Stimulated activated CD4-positive, alpha-beta T cell treated with anti-CD3 and anti-CD28 coated beads, TNF-alpha, amount 100 ng/mL, for 4 hours (primary cell): ENCODE results near the gene ENOX2.
"Not testable (repeated sequence)": the region's sequence is repeated elsewhere in the genome, so short reads cannot be mapped to it uniquely, and the experiment has no call there.

Experiments used
- DNase-seq, 3 experiments: peaks; one replicate each; pipeline ENCODE4 v3.0.0-alpha.2; 2020; ENCODE audit warnings: low read depth in 3 of 3

Gene ENOX2

DNA sequence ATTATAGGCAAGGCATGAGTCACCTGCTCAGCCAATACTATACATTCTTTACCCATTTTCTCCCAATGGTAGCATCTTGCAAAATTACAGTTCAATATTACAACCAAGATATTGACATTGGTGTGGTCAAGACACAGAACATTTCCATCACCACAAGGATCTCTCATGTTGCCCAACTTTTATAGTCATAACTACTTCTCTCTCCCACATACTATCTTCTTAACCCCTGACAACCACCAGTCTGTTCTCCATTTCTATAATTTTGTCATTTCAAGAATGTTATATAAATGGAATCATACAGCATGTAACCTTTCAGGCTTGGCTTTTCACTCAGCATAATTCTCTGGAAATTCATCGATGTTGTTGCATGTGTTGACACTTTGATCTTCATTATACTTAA is 144.9 kb downstream of the ENOX2 start:
- no peak for DNase-seq

DNA sequence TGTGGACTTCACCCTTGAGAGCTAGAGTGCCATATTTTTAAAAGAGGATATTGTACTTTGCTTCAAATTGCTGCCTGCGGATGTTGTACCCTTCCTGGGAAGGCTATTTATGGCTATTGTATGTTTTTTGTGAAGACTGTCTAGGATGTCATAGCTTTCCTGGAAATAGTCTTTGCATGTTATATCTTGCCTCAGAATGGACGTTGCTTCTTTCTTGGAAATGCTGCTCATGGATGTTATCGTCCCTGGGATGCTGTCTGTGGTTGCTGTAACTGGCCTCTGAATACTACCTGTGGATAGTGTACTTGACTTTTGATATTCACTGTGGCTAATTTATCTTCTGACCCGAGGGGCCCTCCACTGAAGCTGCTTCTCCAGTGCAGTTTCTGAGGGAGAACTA is 146.8 kb downstream of the ENOX2 start:
- no peak for DNase-seq

DNA sequence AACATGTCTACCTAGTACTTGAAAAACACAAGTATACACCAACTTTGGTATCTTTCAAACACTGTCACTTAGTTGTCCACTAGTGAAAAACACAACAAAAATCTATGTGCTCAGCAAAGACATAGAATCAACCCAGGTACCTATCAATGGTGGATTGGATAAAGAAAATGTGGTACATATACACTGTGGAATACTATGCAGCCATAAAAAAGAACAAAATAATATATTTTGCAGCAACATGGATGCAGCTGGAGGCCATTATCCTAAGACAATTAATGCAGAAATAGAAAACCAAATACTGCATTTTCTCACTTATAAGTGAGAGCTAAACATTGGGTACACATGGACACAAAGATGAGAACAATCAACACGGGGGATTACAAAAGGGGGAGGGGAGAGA is 148.7 kb downstream of the ENOX2 start:
- no peak for DNase-seq

GRCh38 chrX:130746709-130747342 is 156.2 kb downstream of the ENOX2 start:
- DNase-seq: no peak

DNA sequence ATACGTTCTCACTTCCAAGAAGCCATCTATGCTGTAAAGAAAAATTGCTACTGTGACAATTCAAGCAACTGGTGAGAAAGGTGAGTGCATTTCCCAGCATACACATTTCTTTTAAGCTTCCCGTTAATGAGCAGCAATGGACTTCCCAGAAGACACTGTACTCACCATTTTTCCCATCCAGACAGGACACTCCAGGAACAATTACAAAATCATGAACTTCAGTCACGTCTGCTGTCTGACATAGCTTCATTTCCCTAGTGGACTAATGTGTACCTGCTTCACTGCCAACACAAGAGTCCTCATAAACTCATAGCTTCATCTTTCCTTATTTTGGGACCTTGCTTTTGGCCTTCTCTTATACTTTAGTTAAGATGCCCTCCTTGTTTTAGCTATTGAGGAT is 156.9 kb downstream of the ENOX2 start:
- DNase-seq: no peak

GRCh38 chrX:130741584-130741983 is 161.4 kb downstream of the ENOX2 start:
- DNase-seq: no peak

- DNase-seq: no peak
These were observed 161.9 kb downstream of the ENOX2 start for GRCh38 chrX:130741151-130741550.

GRCh38 chrX:130738638-130739195 is 164.3 kb downstream of the ENOX2 start:
- no peak for DNase-seq

- no peak for DNase-seq
These were observed 168.3 kb downstream of the ENOX2 start for GRCh38 chrX:130734713-130735112.

- DNase-seq: no peak
These were observed 174.8 kb downstream of the ENOX2 start for GRCh38 chrX:130728208-130728607.

GRCh38 chrX:130726661-130727060 is 176.3 kb downstream of the ENOX2 start:
- no peak for DNase-seq

- no peak for DNase-seq
These were observed 177.5 kb downstream of the ENOX2 start for GRCh38 chrX:130725519-130725918.

DNA sequence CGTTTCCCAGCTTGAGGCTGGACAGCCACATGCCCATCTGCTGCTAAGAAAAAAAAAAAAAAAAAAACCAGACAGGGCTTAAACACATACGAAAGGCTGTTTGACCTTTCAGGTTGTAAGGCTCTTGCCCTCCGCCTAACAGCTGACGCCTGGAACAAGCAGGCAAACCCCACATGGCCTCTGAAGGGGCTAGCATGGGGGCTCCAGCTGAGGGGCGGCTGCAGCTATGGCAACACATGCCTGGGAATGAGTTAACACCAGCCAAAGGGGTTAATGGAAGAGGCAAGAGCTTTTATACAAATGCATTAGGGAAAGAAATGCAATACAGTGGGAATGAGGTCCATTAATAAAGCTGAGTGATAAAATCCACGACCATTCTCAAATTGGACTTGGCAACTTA is 183.6 kb downstream of the ENOX2 start:
- no peak for DNase-seq

- DNase-seq: no peak
These were observed 184.9 kb downstream of the ENOX2 start for GRCh38 chrX:130718137-130718536.

- no peak for DNase-seq
These were observed 186.1 kb downstream of the ENOX2 start for GRCh38 chrX:130716781-130717413.

DNA sequence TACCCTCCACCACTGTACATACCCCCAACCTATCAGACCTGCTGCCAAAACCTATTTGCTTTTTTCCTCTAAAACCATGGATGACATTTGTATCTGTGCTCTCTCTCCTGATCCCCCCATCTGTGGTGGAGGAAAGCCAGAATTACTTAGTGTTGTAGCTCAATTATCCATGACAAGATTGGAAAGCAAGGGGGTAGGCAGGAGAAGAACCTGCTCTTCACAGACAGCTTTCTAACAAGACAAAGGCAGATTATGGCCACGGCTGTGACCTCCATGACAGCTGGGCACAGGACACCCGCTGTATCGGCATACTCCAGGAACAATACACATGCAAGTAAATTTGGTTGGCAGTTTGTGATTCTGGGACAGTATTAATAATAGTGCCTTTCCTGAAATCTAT is 186.7 kb downstream of the ENOX2 start:
- no peak for DNase-seq

GRCh38 chrX:130715299-130715698 is 187.7 kb downstream of the ENOX2 start:
- DNase-seq: no peak

DNA sequence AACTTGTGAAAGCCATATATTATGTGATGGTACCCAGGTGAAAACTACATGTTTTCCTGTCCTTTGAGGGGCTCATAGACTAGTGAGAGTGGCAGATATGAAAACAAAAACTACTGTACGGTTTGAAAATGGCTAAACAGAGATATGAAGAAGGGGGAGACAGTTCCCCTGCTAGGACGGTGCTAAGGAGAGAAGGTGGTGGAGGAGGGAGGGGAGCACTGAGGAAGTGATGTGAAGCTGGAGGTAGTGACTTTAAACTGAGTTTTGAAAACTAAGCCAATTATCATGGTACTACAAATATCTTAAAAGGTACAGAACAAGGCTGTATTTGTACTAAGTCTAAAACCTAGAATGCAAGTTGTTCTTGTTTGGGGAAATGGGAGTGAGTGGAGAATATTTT is 188.3 kb downstream of the ENOX2 start:
- no peak for DNase-seq

- DNase-seq: no peak
These were observed 188.9 kb downstream of the ENOX2 start for GRCh38 chrX:130714135-130714534.

GRCh38 chrX:130709178-130709577 is 193.8 kb downstream of the ENOX2 start:
- not testable (repeated sequence) for DNase-seq

GRCh38 chrX:130705591-130705990 is 197.4 kb downstream of the ENOX2 start:
- DNase-seq: no peak

GRCh38 chrX:130704053-130705038 is 198.7 kb downstream of the ENOX2 start:
- no peak for DNase-seq
